Neural cell (in vitro differentiated cells): ENCODE measurements around the gene HOXB1. TPM values are rescaled to one million over a fixed set of nuclear protein-coding genes. Genes with fewer than 3 reads are reported as not detected.

ENCODE experiments used
- H2AFZ ChIP-seq: fragments of 200-600, 300-800 bp; sonication (generic), shearing (Covaris generic); 2 replicates; pipeline ENCODE4 v1.6.0; 2014; ENCODE audit warnings: low read depth, mild to moderate bottlenecking, antibody characterized with exemption, low read length, moderate library complexity
- H3F3A ChIP-seq: fragments of 200-600 bp; shearing (Covaris generic); 2 replicates; pipeline ENCODE4 v1.6.1; 2016; ENCODE audit warnings: mild to moderate bottlenecking, moderate library complexity, mixed read lengths, antibody characterized with exemption, low read length; ENCODE audit not compliant: insufficient read depth, poor library complexity, severe bottlenecking
- H3K27ac ChIP-seq: fragments of 200-600, 300-800 bp; sonication (generic), shearing (Covaris generic); 2 replicates; pipeline ENCODE4 v1.5.1; 2014; ENCODE audit warnings: mild to moderate bottlenecking, low read length, moderate library complexity
- H3K27me3 ChIP-seq: fragments of 300-800, 200-600 bp; sonication (generic), shearing (Covaris generic); 2 replicates; pipeline ENCODE4 v1.6.0; 2014; ENCODE audit warnings: mild to moderate bottlenecking, low read depth, low read length, moderate library complexity; ENCODE audit not compliant: insufficient read depth
- H3K36me3 ChIP-seq: fragments of 300-800, 200-600 bp; sonication (generic), shearing (Covaris generic); 2 replicates; pipeline ENCODE4 v1.5.1; 2014; ENCODE audit warnings: mild to moderate bottlenecking, antibody characterized with exemption, low read length, moderate library complexity; ENCODE audit not compliant: insufficient read depth
- H3K4me2 ChIP-seq: fragments of 300-800, 200-600 bp; sonication (generic), shearing (Covaris generic); 2 replicates; pipeline ENCODE4 v1.6.0; 2014; ENCODE audit warnings: mild to moderate bottlenecking, low read length
- H3K4me3 ChIP-seq: fragments of 300-800, 200-600 bp; sonication (generic), shearing (Covaris generic); 2 replicates; pipeline ENCODE4 v1.5.1; 2014; ENCODE audit warnings: mild to moderate bottlenecking, low read length, moderate library complexity
- H3K79me2 ChIP-seq: fragments of 200-600 bp; shearing (Covaris generic); replicated peaks from 2 replicates; pipeline ENCODE4 v1.6.0; 2014; ENCODE audit warnings: mild to moderate bottlenecking, low read length, moderate library complexity; ENCODE audit not compliant: insufficient read depth
- H3K9ac ChIP-seq: fragments of 300-800, 200-600 bp; sonication (generic), shearing (Covaris generic); 2 replicates; pipeline ENCODE4 v1.6.1; 2016; ENCODE audit warnings: mild to moderate bottlenecking, low read length, mixed read lengths
- H3K9me2 ChIP-seq: fragments of 200-600 bp; shearing (Covaris generic); 2 replicates; pipeline ENCODE4 v1.6.1; 2016; ENCODE audit warnings: mild to moderate bottlenecking, low read length, mixed read lengths; ENCODE audit not compliant: insufficient read depth
- H3K9me3 ChIP-seq: fragments of 200-600, 300-800 bp; sonication (generic), shearing (Covaris generic); 2 replicates; pipeline ENCODE4 v1.6.1; 2016; ENCODE audit warnings: mild to moderate bottlenecking, mixed run types, low read length, moderate library complexity, mixed read lengths
- H4K20me1 ChIP-seq: fragments of 200-600 bp; shearing (Covaris generic); 2 replicates; pipeline ENCODE4 v1.6.1; 2016; ENCODE audit warnings: mild to moderate bottlenecking, mixed run types; ENCODE audit not compliant: insufficient read depth
- CTCF ChIP-seq: fragments of 450-650 bp; IDR thresholded peaks from 2 replicates; pipeline ENCODE4 v1.5.1; 2014; ENCODE audit warnings: antibody characterized with exemption, mild to moderate bottlenecking, moderate library complexity; ENCODE audit not compliant: poor library complexity, severe bottlenecking
- EP300 ChIP-seq: fragments of 450-650 bp; conservative IDR thresholded peaks from 2 replicates; pipeline ENCODE4 v1.6.1; 2014; ENCODE audit warnings: antibody characterized with exemption, mild to moderate bottlenecking, moderate library complexity; ENCODE audit not compliant: poor library complexity, severe bottlenecking
- EZH2 ChIP-seq: fragments of 200-600, 300-800 bp; shearing (Covaris generic), sonication (generic); IDR thresholded peaks from 2 replicates; pipeline ENCODE4 v1.6.1; 2014; ENCODE audit warnings: antibody characterized with exemption, low read length, borderline replicate concordance, mild to moderate bottlenecking; ENCODE audit not compliant: insufficient read depth, poor library complexity, severe bottlenecking
- MXI1 ChIP-seq: fragments of 450-650 bp; conservative IDR thresholded peaks from 2 replicates; pipeline ENCODE4 v1.6.1; 2014; ENCODE audit warnings: antibody characterized with exemption, mild to moderate bottlenecking; ENCODE audit not compliant: poor library complexity, severe bottlenecking
- POLR2AphosphoS5 ChIP-seq: IDR thresholded peaks from 2 replicates; pipeline ENCODE4 v1.6.1; 2012
- RAD21 ChIP-seq: fragments of 450-650 bp; conservative IDR thresholded peaks from 2 replicates; pipeline ENCODE4 v1.6.1; 2014; ENCODE audit warnings: antibody characterized with exemption, mild to moderate bottlenecking, moderate library complexity
- REST ChIP-seq: IDR thresholded peaks from 2 replicates; pipeline ENCODE4 v1.6.1; 2012; ENCODE audit warnings: borderline replicate concordance
- SMC3 ChIP-seq: fragments of 450-650 bp; conservative IDR thresholded peaks from 2 replicates; pipeline ENCODE4 v1.6.1; 2014; ENCODE audit warnings: antibody characterized with exemption, mild to moderate bottlenecking, moderate library complexity; ENCODE audit not compliant: poor library complexity
- TAF1 ChIP-seq: IDR thresholded peaks from 2 replicates; pipeline ENCODE4 v1.6.1; 2012; ENCODE audit warnings: low read depth
- polyA plus RNA-seq: library from polyadenylated mRNA; depleted of rRNA; stranded (reverse); fragments of >200 nt; gene quantifications from 2 replicates; pipeline ENCODE4 v1.2.3, GENCODE V29; 2014

HOXB1 gene
- polyA plus RNA-seq, 1 donor from 2014 or later, result not detected

- no peaks in the 10 kb centered on the region for H3K9me3 ChIP-seq
- peaks cover 97% of the 10 kb centered on the region for H3K27me3 ChIP-seq
- no peaks in the 10 kb centered on the region for H3K9me2 ChIP-seq
- no peak for TF ChIP-seq SMC3
- no peak for TF ChIP-seq POLR2AphosphoS5
- no peak for TF ChIP-seq EZH2
- TF ChIP-seq CTCF, result no peak
- TF ChIP-seq REST, result no peak
- TF ChIP-seq RAD21, result no peak
- TF ChIP-seq EP300, result no peak
- no peak for TF ChIP-seq TAF1
- TF ChIP-seq MXI1, result no peak
- no peaks in the 10 kb centered on the region for H3K36me3 ChIP-seq
- H3K4me2 ChIP-seq, result no peak overlapping the region
- H4K20me1 ChIP-seq, result no peaks in the 10 kb centered on the region
- no peaks in the 10 kb centered on the region for H3K79me2 ChIP-seq
- no peak overlapping the region for H2AFZ ChIP-seq
- H3K9ac ChIP-seq, result no peak overlapping the region
- no peak overlapping the region for H3K27ac ChIP-seq
- no peak overlapping the region for H3K4me3 ChIP-seq
- no peaks in the 10 kb centered on the region for H3F3A ChIP-seq
Measured at GRCh38 chr17:48529683-48530009, 1.2 kb downstream of the HOXB1 start.

GRCh38 chr17:48528936-48529682 lies 1.7 kb downstream of the HOXB1 start:
- peaks cover 98% of the 10 kb centered on the region for H3K27me3 ChIP-seq
- no peak for TF ChIP-seq REST
- TF ChIP-seq SMC3, result no peak
- TF ChIP-seq EZH2, result no peak
- TF ChIP-seq MXI1, result no peak
- TF ChIP-seq CTCF, result no peak
- no peak for TF ChIP-seq RAD21
- TF ChIP-seq EP300, result no peak
- TF ChIP-seq POLR2AphosphoS5, result no peak
- no peak for TF ChIP-seq TAF1
- no peaks in the 10 kb centered on the region for H3K36me3 ChIP-seq
- no peak overlapping the region for H3K27ac ChIP-seq
- H4K20me1 ChIP-seq, result no peaks in the 10 kb centered on the region
- H3K4me3 ChIP-seq, result no peak overlapping the region
- H3F3A ChIP-seq, result no peaks in the 10 kb centered on the region
- no peak overlapping the region for H3K9ac ChIP-seq
- H3K9me2 ChIP-seq, result no peaks in the 10 kb centered on the region
- H2AFZ ChIP-seq, result no peak overlapping the region
- no peaks in the 10 kb centered on the region for H3K79me2 ChIP-seq
- no peak overlapping the region for H3K4me2 ChIP-seq
- no peaks in the 10 kb centered on the region for H3K9me3 ChIP-seq
